H9 (cell line): ENCODE results near the gene GTF2A1. TPM values are rescaled to one million over a fixed set of nuclear protein-coding genes. Genes with fewer than 3 reads are reported as not detected.

Experiments used
- DNase-seq: peaks from one replicate; pipeline ENCODE4 v3.0.0-alpha.2; 2017
- H2AFZ ChIP-seq: one replicate; pipeline ENCODE4 v1.6.1; 2013; ENCODE audit warnings: mild to moderate bottlenecking, low read length, control low read depth, moderate library complexity
- H2AK5ac ChIP-seq: 2 replicates; pipeline ENCODE4 v1.6.1; 2013; ENCODE audit warnings: low read length, control low read depth, mixed read lengths; ENCODE audit not compliant: insufficient read length
- H2BK120ac ChIP-seq: one replicate; pipeline ENCODE4 v1.6.1; 2013; ENCODE audit warnings: low read depth, mild to moderate bottlenecking, low read length, control low read depth, inconsistent platforms; ENCODE audit not compliant: poor library complexity, severe bottlenecking
- H2BK12ac ChIP-seq: 2 replicates; pipeline ENCODE4 v1.6.1; 2013; ENCODE audit warnings: low read length, control low read depth, mixed read lengths, low read depth; ENCODE audit not compliant: insufficient read length
- H2BK15ac ChIP-seq: 2 replicates; pipeline ENCODE4 v1.6.1; 2013; ENCODE audit warnings: low read depth, low read length, control low read depth
- H2BK20ac ChIP-seq: one replicate; pipeline ENCODE4 v1.6.1; 2013; ENCODE audit warnings: low read depth, mild to moderate bottlenecking, low read length, control low read depth, inconsistent platforms; ENCODE audit not compliant: poor library complexity, severe bottlenecking
- H2BK5ac ChIP-seq: 2 replicates; pipeline ENCODE4 v1.6.1; 2013; ENCODE audit warnings: low read length, control low read depth, mixed read lengths; ENCODE audit not compliant: insufficient read length
- H3K14ac ChIP-seq: 2 replicates; pipeline ENCODE4 v1.6.1; 2013; ENCODE audit warnings: low read length, control low read depth; ENCODE audit not compliant: insufficient read depth
- H3K18ac ChIP-seq: 2 replicates; pipeline ENCODE4 v1.6.1; 2013; ENCODE audit warnings: low read depth, mild to moderate bottlenecking, mixed read lengths, low read length, control low read depth; ENCODE audit not compliant: insufficient read length
- H3K23ac ChIP-seq: 2 replicates; pipeline ENCODE4 v1.6.1; 2013; ENCODE audit warnings: low read length, control low read depth, mixed read lengths, low read depth; ENCODE audit not compliant: insufficient read length
- H3K23me2 ChIP-seq: 2 replicates; pipeline ENCODE4 v1.6.1; 2013; ENCODE audit warnings: low read depth, mild to moderate bottlenecking, mixed read lengths, low read length, control low read depth; ENCODE audit not compliant: insufficient read length, poor library complexity, severe bottlenecking
- H3K27ac ChIP-seq: 2 replicates; pipeline ENCODE4 v1.5.1; 2013; ENCODE audit warnings: low read length, control low read depth, mixed read lengths, low read depth; ENCODE audit not compliant: insufficient read length
- H3K27me3 ChIP-seq: 2 replicates; pipeline ENCODE4 v1.6.1; 2013; ENCODE audit warnings: low read length, control low read depth, inconsistent platforms; ENCODE audit not compliant: insufficient read depth
- H3K4ac ChIP-seq: 2 replicates; pipeline ENCODE4 v1.6.1; 2013; ENCODE audit warnings: low read depth, mild to moderate bottlenecking, control low read depth, inconsistent platforms, low read length, moderate library complexity
- H3K4me1 ChIP-seq: 2 replicates; pipeline ENCODE4 v1.6.1; 2013; ENCODE audit warnings: low read length, control low read depth, inconsistent platforms; ENCODE audit not compliant: insufficient read depth
- H3K4me2 ChIP-seq: 2 replicates; pipeline ENCODE4 v1.6.1; 2013; ENCODE audit warnings: low read length, control low read depth, mixed read lengths; ENCODE audit not compliant: insufficient read length, insufficient read depth
- H3K56ac ChIP-seq: 2 replicates; pipeline ENCODE4 v1.6.1; 2013; ENCODE audit warnings: low read depth, mild to moderate bottlenecking, mixed read lengths, low read length, control low read depth; ENCODE audit not compliant: insufficient read length
- H3K79me1 ChIP-seq: 2 replicates; pipeline ENCODE4 v1.6.1; 2013; ENCODE audit warnings: low read depth, mild to moderate bottlenecking, moderate library complexity, low read length, control low read depth, inconsistent platforms; ENCODE audit not compliant: insufficient read depth, poor library complexity, severe bottlenecking
- H3K79me2 ChIP-seq: 2 replicates; pipeline ENCODE4 v1.6.1; 2013; ENCODE audit warnings: low read length, control low read depth, inconsistent platforms; ENCODE audit not compliant: insufficient read depth
- H3K9ac ChIP-seq: 2 replicates; pipeline ENCODE4 v1.6.1; 2013; ENCODE audit warnings: low read length, control low read depth, mixed read lengths; ENCODE audit not compliant: insufficient read length; ENCODE audit errors: extremely low read depth
- H3K9me3 ChIP-seq: one replicate; pipeline ENCODE4 v1.6.1; 2013; ENCODE audit warnings: low read depth, low read length, inconsistent platforms; ENCODE audit not compliant: control insufficient read depth
- H3T11ph ChIP-seq: one replicate; pipeline ENCODE4 v1.6.1; 2013; ENCODE audit warnings: mild to moderate bottlenecking, low read length, control low read depth, inconsistent platforms
- H4K20me1 ChIP-seq: one replicate; pipeline ENCODE4 v1.6.1; 2013; ENCODE audit not compliant: control insufficient read depth, insufficient read length, insufficient read depth
- H4K5ac ChIP-seq: 2 replicates; pipeline ENCODE4 v1.6.1; 2013; ENCODE audit warnings: low read depth, mild to moderate bottlenecking, mixed read lengths, low read length, control low read depth; ENCODE audit not compliant: insufficient read length
- H4K8ac ChIP-seq: replicated peaks from 2 replicates; pipeline ENCODE4 v1.6.1; 2013; ENCODE audit warnings: low read length, control low read depth, mixed read lengths, low read depth; ENCODE audit not compliant: insufficient read length
- H4K91ac ChIP-seq: 2 replicates; pipeline ENCODE4 v1.6.1; 2013; ENCODE audit warnings: low read depth, mild to moderate bottlenecking, moderate library complexity, mixed read lengths, low read length, control low read depth; ENCODE audit not compliant: insufficient read length
- H3K27ac Mint-ChIP-seq, 3 experiments: 2 replicates in 2 of 3; 3 replicates in 1 of 3; pipeline ENCODE4 v1.8.0; 2020 to 2021; ENCODE audit warnings: mixed read lengths in 3 of 3, mild to moderate bottlenecking in 1 of 3, moderate library complexity in 1 of 3
- H3K27me3 Mint-ChIP-seq: 2 replicates; pipeline ENCODE4 v1.8.0; 2021; ENCODE audit warnings: low read depth, mild to moderate bottlenecking, moderate library complexity, mixed read lengths
- H3K36me3 Mint-ChIP-seq, 3 experiments: 2 replicates in 2 of 3; 3 replicates in 1 of 3; pipeline ENCODE4 v1.8.0; 2020 to 2021; ENCODE audit warnings: low read depth in 3 of 3, mixed read lengths in 3 of 3; ENCODE audit not compliant: insufficient read depth in 1 of 3
- H3K4me1 Mint-ChIP-seq, 2 experiments: 2 replicates each; pipeline ENCODE4 v1.8.0; 2020; ENCODE audit warnings: mixed read lengths in 2 of 2
- H3K4me3 Mint-ChIP-seq, 2 experiments: 2 replicates in 1 of 2; 3 replicates in 1 of 2; pipeline ENCODE4 v1.8.0; 2020 to 2021; ENCODE audit warnings: mild to moderate bottlenecking in 2 of 2, mixed read lengths in 2 of 2, moderate library complexity in 1 of 2
- H3K9me3 Mint-ChIP-seq, 2 experiments: 2 replicates in 1 of 2; 3 replicates in 1 of 2; pipeline ENCODE4 v1.8.0; 2020; ENCODE audit warnings: mild to moderate bottlenecking in 2 of 2, mixed read lengths in 2 of 2, moderate library complexity in 1 of 2
- CTCF ChIP-seq: fragments of 200-600 bp; sonication (generic); conservative IDR thresholded peaks from 3 replicates; pipeline ENCODE4 v1.8.0; 2021; ENCODE audit warnings: antibody characterized with exemption, mild to moderate bottlenecking
- WGBS: extraction: QIAGEN DNeasy Blood & Tissue Kit; methylation state at CpG from one replicate; pipeline ENCODE4 v1.1.7; 2013; ENCODE audit warnings: missing lambda C conversion rate, low lambda C conversion rate, mixed read lengths; ENCODE audit not compliant: insufficient read length; ENCODE audit errors: extremely low coverage; 5-methylcytosine and 5-hydroxymethylcytosine counted together
- total RNA-seq: library from RNA; stranded (reverse); gene quantifications from 2 replicates; pipeline ENCODE4 v1.2.1, GENCODE V29; 2021

GTF2A1 gene
- total RNA-seq, 1 experiment from 2014 or later: 43.0 TPM

GRCh38 chr14:81208489-81208888 is 12.3 kb downstream of the GTF2A1 start:
- Mint-ChIP-seq H3K36me3 (peaks cover 33 to 78% (median 67%) of the 10 kb centered on the region in 3 experiments; a peak in 6 of 7 replicates), H3K27me3 (no peaks in the 10 kb centered on the region), H3K4me1 (peaks cover 23 to 28% of the 10 kb centered on the region in 2 experiments), H3K27ac (0 out of 7 replicates have a peak overlapping the region, but pooled peaks of 1 of the 3 experiments have one; percentile 12), H3K9me3 (no peaks in the 10 kb centered on the region), H3K4me3 (no peak overlapping the region)
- Histone ChIP-seq H2BK5ac (no peak overlapping the region), H4K8ac (no peak overlapping the region), H2BK20ac (no peak overlapping the region), H3K9ac (no peak overlapping the region), H3K23me2 (no peaks in the 10 kb centered on the region), H3K9me3 (no peaks in the 10 kb centered on the region), H3K79me2 (peaks cover 11% of the 10 kb centered on the region; the same call in 1 of the 2 replicates), H3K27ac (no peak overlapping the region), H4K5ac (no peak overlapping the region), H3K4ac (no peak overlapping the region), H3K27me3 (no peaks in the 10 kb centered on the region), H2BK15ac (no peak overlapping the region), H3T11ph (no peak overlapping the region), H4K20me1 (no peaks in the 10 kb centered on the region), H3K18ac (no peak overlapping the region), H3K4me1 (no peaks in the 10 kb centered on the region), H3K79me1 (peaks cover 11% of the 10 kb centered on the region), H2BK120ac (no peak overlapping the region), H2AK5ac (no peak overlapping the region), H3K4me2 (no peak overlapping the region), H2AFZ (no peak overlapping the region), H3K23ac (no peak overlapping the region), H3K14ac (no peak overlapping the region), H2BK12ac (no peak overlapping the region), H3K56ac (no peak overlapping the region), H4K91ac (no peak overlapping the region)
- no peak for DNase-seq
- no peak for TF ChIP-seq CTCF
- WGBS: no CpG with 5 or more reads among the region's 8 CpGs
